SK-N-SH (cell line): Measurements from ENCODE around the gene ZYG11A. TPM values are rescaled to one million over a fixed set of nuclear protein-coding genes. Genes with fewer than 3 reads are reported as not detected.

Source experiments
- CTCF ChIA-PET: fragments of 300-600, 350-600 bp; formaldehyde crosslinking; extraction: SDS; loops from one replicate; lab custom pipeline; 2021; lab: Yijun Ruan, JAX
- POLR2A ChIA-PET: fragments of 350-600 bp; sonication (Branson Sonifier 250); formaldehyde crosslinking; extraction: SDS; loops from one replicate; lab custom pipeline; 2020; ENCODE audit warnings: antibody characterized with exemption, inconsistent platforms; lab: Yijun Ruan, JAX
- DNase-seq: peaks from one replicate; pipeline ENCODE4 v3.0.0; 2012
- H2AFZ ChIP-seq: fragments of 200-600 bp; sonication (generic); 2 replicates; pipeline ENCODE4 v1.8.1; 2016; ENCODE audit warnings: antibody characterized with exemption, mild to moderate bottlenecking, low read depth
- H3F3A ChIP-seq: fragments of 200-600 bp; sonication (generic); replicated peaks from 2 replicates; pipeline ENCODE3; 2016; ENCODE audit warnings: antibody characterized with exemption, mild to moderate bottlenecking; ENCODE audit not compliant: insufficient read depth
- H3K27ac ChIP-seq, 2 experiments: fragments of 200-500 bp in 1 of 2; fragments of 200-600 bp in 1 of 2; sonication (Bioruptor generic) in 1 of 2; sonication (generic), shearing (Covaris generic) in 1 of 2; 2 replicates each; pipeline versions ENCODE4 v1.5.1 to v1.6.1; 2014 to 2016; ENCODE audit warnings: low read depth in 2 of 2, inconsistent platforms in 1 of 2, low read length in 1 of 2, mild to moderate bottlenecking in 1 of 2, mixed read lengths in 1 of 2
- H3K27me3 ChIP-seq: fragments of 200-600 bp; sonication (generic), shearing (Covaris generic); 2 replicates; pipeline ENCODE4 v1.6.1; 2016; ENCODE audit warnings: mixed run types; ENCODE audit not compliant: insufficient read depth
- H3K36me3 ChIP-seq, 2 experiments: fragments of 200-500 bp in 1 of 2; fragments of 200-600 bp in 1 of 2; sonication (Bioruptor generic) in 1 of 2; sonication (generic) in 1 of 2; replicated peaks in 1 of 2; 2 replicates each; pipeline versions ENCODE3 to v1.5.1; 2014 to 2016; ENCODE audit warnings: low read length in 1 of 2, mild to moderate bottlenecking in 1 of 2; ENCODE audit not compliant: insufficient read depth in 2 of 2, control insufficient read depth in 1 of 2
- H3K4me1 ChIP-seq, 2 experiments: fragments of 200-500 bp in 1 of 2; fragments of 200-600 bp in 1 of 2; sonication (Bioruptor generic) in 1 of 2; sonication (generic), shearing (Covaris generic) in 1 of 2; 2 replicates each; pipeline versions ENCODE4 v1.5.1 to v1.6.1; 2014 to 2016; ENCODE audit warnings: low read depth in 1 of 2, low read length in 1 of 2, mixed run types in 1 of 2; ENCODE audit not compliant: insufficient read depth in 2 of 2, control insufficient read depth in 1 of 2
- H3K4me2 ChIP-seq: fragments of 200-600 bp; sonication (generic), shearing (Covaris generic); 2 replicates; pipeline ENCODE4 v1.6.1; 2017; ENCODE audit warnings: mixed run types
- H3K4me3 ChIP-seq, 2 experiments: fragments of 200-500 bp in 1 of 2; fragments of 200-600 bp in 1 of 2; sonication (Bioruptor generic) in 1 of 2; sonication (generic), shearing (Covaris generic) in 1 of 2; 2 replicates each; pipeline versions ENCODE4 v1.5.1 to v1.8.1; 2014 to 2016; ENCODE audit warnings: low read depth in 2 of 2, inconsistent platforms in 1 of 2, low read length in 1 of 2, mild to moderate bottlenecking in 1 of 2, mixed read lengths in 1 of 2, moderate library complexity in 1 of 2
- H3K79me2 ChIP-seq: fragments of 200-600 bp; sonication (generic); 2 replicates; pipeline ENCODE4 v1.8.1; 2017; ENCODE audit warnings: mild to moderate bottlenecking; ENCODE audit not compliant: insufficient read depth
- H3K9ac ChIP-seq: fragments of 200-600 bp; sonication (generic); 2 replicates; pipeline ENCODE4 v1.6.1; 2017; ENCODE audit warnings: mixed run types
- H3K9me2 ChIP-seq: fragments of 200-600 bp; sonication (generic); 2 replicates; pipeline ENCODE4 v1.6.1; 2017; ENCODE audit warnings: mixed run types
- H3K9me3 ChIP-seq: fragments of 200-600 bp; sonication (generic); 2 replicates; pipeline ENCODE4 v1.6.1; 2017; ENCODE audit warnings: mixed run types, mild to moderate bottlenecking, moderate library complexity
- H4K20me1 ChIP-seq: fragments of 200-600 bp; sonication (generic); 2 replicates; pipeline ENCODE4 v1.6.1; 2017; ENCODE audit warnings: mild to moderate bottlenecking, mixed run types; ENCODE audit not compliant: insufficient read depth
- CTCF ChIP-seq: fragments of 200-600 bp; sonication (generic); IDR thresholded peaks from 2 replicates; pipeline ENCODE4 v1.6.1; 2017; ENCODE audit warnings: antibody characterized with exemption, mild to moderate bottlenecking, moderate library complexity
- ELF1 ChIP-seq: IDR thresholded peaks from 2 replicates; pipeline ENCODE4 v1.4.0; 2012
- FOSL2 ChIP-seq: IDR thresholded peaks from 2 replicates; pipeline ENCODE4 v1.4.0; 2012; ENCODE audit warnings: low read depth, mild to moderate bottlenecking, moderate library complexity, borderline replicate concordance
- FOXJ3 ChIP-seq: sonication (generic); formaldehyde crosslinking; IDR thresholded peaks from 2 replicates; pipeline ENCODE4 v1.5.1; 2020; ENCODE audit warnings: mild to moderate bottlenecking, missing genetic modification reagents
- FOXM1 ChIP-seq: IDR thresholded peaks from 2 replicates; pipeline ENCODE4 v1.4.0; 2012; ENCODE audit warnings: low read depth, mild to moderate bottlenecking
- MAX ChIP-seq: IDR thresholded peaks from 2 replicates; pipeline ENCODE4 v1.4.0; 2012; ENCODE audit warnings: low read depth
- MXI1 ChIP-seq: IDR thresholded peaks from 2 replicates; pipeline ENCODE4 v1.6.1; 2012; ENCODE audit warnings: mild to moderate bottlenecking, low read depth, low read length, improper control_type of control experiment
- POLR2AphosphoS5 ChIP-seq: IDR thresholded peaks from 2 replicates; pipeline ENCODE4 v1.6.1; 2012; ENCODE audit warnings: low read depth, low read length
- RAD21 ChIP-seq: IDR thresholded peaks from 2 replicates; pipeline ENCODE4 v1.6.1; 2012; ENCODE audit warnings: mild to moderate bottlenecking, low read length
- RXRA ChIP-seq: IDR thresholded peaks from 2 replicates; pipeline ENCODE4 v1.4.0; 2012; ENCODE audit warnings: low read depth, mild to moderate bottlenecking, borderline replicate concordance
- TEAD4 ChIP-seq: IDR thresholded peaks from 2 replicates; pipeline ENCODE4 v1.4.0; 2012; ENCODE audit warnings: mild to moderate bottlenecking, borderline replicate concordance; ENCODE audit not compliant: insufficient read depth
- YY1 ChIP-seq: IDR thresholded peaks from 2 replicates; pipeline ENCODE4 v1.4.0; 2012; ENCODE audit warnings: low read depth, mild to moderate bottlenecking
- WGBS: methylation state at CpG from one replicate; pipeline ENCODE4 v1.1.6; 2017; ENCODE audit warnings: low lambda C conversion rate; 5-methylcytosine and 5-hydroxymethylcytosine counted together
- polyA plus RNA-seq, 3 experiments: library from polyadenylated mRNA; depleted of rRNA; stranded (reverse); fragments of >200 nt; gene quantifications; 2 replicates each; pipeline ENCODE4 v1.2.3, GENCODE V29; 2012
- TF ChIP-seq, protein P1 (sequence below): IDR thresholded peaks from 2 replicates; pipeline ENCODE4; 2012

The ZYG11A gene
- polyA plus RNA-seq, 1 of the 3 experiments (the other 2 are of a cell fraction): 0.41 TPM

GRCh38 chr1:52913537-52913936 lies 71.0 kb downstream of the ZYG11A start:
- CTCF ChIA-PET: no interaction called here
- no peak for DNase-seq
- WGBS: 80% methylated on average over 8 of the region's 8 CpGs
- Histone ChIP-seq H3K4me3 (no peak overlapping the region), H2AFZ (no peak overlapping the region)
- TF ChIP-seq POLR2AphosphoS5: no peak
- TF ChIP-seq, all 33 proteins: peak for 0
- H3K79me2 ChIP-seq: no peaks in the 10 kb centered on the region
- H3K27ac ChIP-seq: no peak overlapping the region
- no peak overlapping the region for H3K4me2 ChIP-seq
- H3K4me1 ChIP-seq: no peaks in the 10 kb centered on the region
- no peaks in the 10 kb centered on the region for H3F3A ChIP-seq
- POLR2A ChIA-PET: no interaction called here
- no peaks in the 10 kb centered on the region for H3K9me3 ChIP-seq
- H4K20me1 ChIP-seq: no peaks in the 10 kb centered on the region
- H3K27me3 ChIP-seq: no peaks in the 10 kb centered on the region
- no peak overlapping the region for H3K9ac ChIP-seq
- H3K9me2 ChIP-seq: no peaks in the 10 kb centered on the region
- no peaks in the 10 kb centered on the region for H3K36me3 ChIP-seq

DNA sequence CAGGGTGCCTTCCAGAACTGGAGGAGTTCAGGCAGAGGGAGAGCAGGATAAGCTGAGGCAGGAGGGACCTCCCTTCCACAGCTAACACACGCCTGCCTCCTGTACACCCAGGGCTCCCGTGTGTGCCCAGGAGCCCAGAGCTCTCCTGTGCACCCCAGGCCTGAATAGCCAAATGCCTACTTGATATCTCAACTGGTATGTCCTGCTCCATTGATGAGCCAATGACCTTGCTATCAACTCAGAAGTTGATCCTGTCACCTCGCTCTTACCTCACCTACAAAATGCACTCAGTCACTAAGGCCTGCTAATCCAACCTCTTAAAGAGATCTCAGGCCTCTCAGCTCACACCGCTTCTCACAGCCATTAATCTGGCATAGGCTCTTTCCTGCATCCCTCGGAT lies 71.9 kb downstream of the ZYG11A start:
- no peaks in the 10 kb centered on the region for H3K9me3 ChIP-seq
- no peaks in the 10 kb centered on the region for H3F3A ChIP-seq
- WGBS: 90% methylated on average over 4 of the region's 5 CpGs
- no peaks in the 10 kb centered on the region for H4K20me1 ChIP-seq
- POLR2A ChIA-PET: no interaction called here
- no peak overlapping the region for H3K27ac ChIP-seq
- TF ChIP-seq MAX (no peak), RXRA (no peak), RAD21 (no peak), YY1 (no peak), MXI1 (no peak), TEAD4 (no peak), FOXM1 (no peak), CTCF (no peak), FOSL2 (no peak), FOXJ3 (CRISPR knock-in tag) (no peak), ELF1 (no peak)
- TF ChIP-seq, protein P1, sequence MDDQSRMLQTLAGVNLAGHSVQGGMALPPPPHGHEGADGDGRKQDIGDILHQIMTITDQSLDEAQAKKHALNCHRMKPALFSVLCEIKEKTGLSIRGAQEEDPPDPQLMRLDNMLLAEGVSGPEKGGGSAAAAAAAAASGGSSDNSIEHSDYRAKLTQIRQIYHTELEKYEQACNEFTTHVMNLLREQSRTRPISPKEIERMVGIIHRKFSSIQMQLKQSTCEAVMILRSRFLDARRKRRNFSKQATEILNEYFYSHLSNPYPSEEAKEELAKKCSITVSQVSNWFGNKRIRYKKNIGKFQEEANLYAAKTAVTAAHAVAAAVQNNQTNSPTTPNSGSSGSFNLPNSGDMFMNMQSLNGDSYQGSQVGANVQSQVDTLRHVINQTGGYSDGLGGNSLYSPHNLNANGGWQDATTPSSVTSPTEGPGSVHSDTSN: no peak
- TF ChIP-seq, all 33 proteins: peak for 0
- H3K9ac ChIP-seq: no peak overlapping the region
- no peak overlapping the region for H3K4me3 ChIP-seq
- no peak overlapping the region for H2AFZ ChIP-seq
- DNase-seq: no peak
- H3K9me2 ChIP-seq: no peaks in the 10 kb centered on the region
- no peaks in the 10 kb centered on the region for H3K27me3 ChIP-seq
- H3K4me1 ChIP-seq: no peaks in the 10 kb centered on the region
- no peaks in the 10 kb centered on the region for H3K36me3 ChIP-seq
- no peaks in the 10 kb centered on the region for H3K79me2 ChIP-seq
- no peak overlapping the region for H3K4me2 ChIP-seq
- CTCF ChIA-PET: interaction anchor here (1.2 kb wide), 1 partner anchor 9 kb away, joined by 4 read pairs; no protein-coding TSS in a partner anchor
